Adipose tissue (tissue), 3 donors: ENCODE measurements around the gene KIF7. TPM values are rescaled to one million over a fixed set of nuclear protein-coding genes. Genes with fewer than 3 reads are reported as not detected.
"Not testable (repeated sequence)": the region's sequence is repeated elsewhere in the genome, so short reads cannot be mapped to it uniquely, and the experiment has no call there.

Source experiments
- H3K27ac ChIP-seq: one replicate; pipeline ENCODE4 v1.5.1; 2013; ENCODE audit warnings: low read depth, low read length
- WGBS, 3 donors: extraction: QIAGEN DNeasy Blood & Tissue Kit; methylation state at CpG; one replicate each; pipeline ENCODE4 v1.1.7; 2013; 5-methylcytosine and 5-hydroxymethylcytosine counted together
- polyA plus RNA-seq, 3 donors: library from polyadenylated mRNA; stranded (reverse); fragments of 200-250 nt; gene quantifications; one replicate each; pipeline ENCODE4 v1.2.3, GENCODE V29; 2013
- donor health status: healthy with polysubstance abuse.
- donor health status: Bipolar disorder and iron deficiency.
- donor health status: healthy.

The KIF7 gene
- polyA plus RNA-seq, 3 donors, result 0.78 to 6.4 (median 2.9) TPM

- 93 to 94% (median 94%) methylated on average over 23 to 29 of the region's 30 CpGs for WGBS, 3 donors
- H3K27ac ChIP-seq, result no peak overlapping the region
Measured at GRCh38 chr15:89628806-89629715, 26.2 kb downstream of the KIF7 start.

GRCh38 chr15:89628301-89628700 is 27.0 kb downstream of the KIF7 start:
- WGBS, 3 donors, result 83 to 95% (median 88%) methylated on average over 21 of the region's 21 CpGs
- no peak overlapping the region for H3K27ac ChIP-seq

GRCh38 chr15:89627256-89627970 is 27.9 kb downstream of the KIF7 start:
- no peak overlapping the region for H3K27ac ChIP-seq
- 92 to 97% (median 97%) methylated on average over 8 of the region's 8 CpGs for WGBS, 3 donors

GRCh38 chr15:89625716-89626115 is 29.6 kb downstream of the KIF7 start:
- WGBS, 3 donors, result 94 to 96% (median 95%) methylated on average over 9 of the region's 9 CpGs
- no peak overlapping the region for H3K27ac ChIP-seq

GRCh38 chr15:89623165-89623564 is 32.1 kb downstream of the KIF7 start:
- WGBS, 3 donors, result 61 to 82% (median 67%) methylated on average over 1 of the region's 1 CpG
- H3K27ac ChIP-seq, result no peak overlapping the region

GRCh38 chr15:89621547-89621946 is 33.7 kb downstream of the KIF7 start:
- H3K27ac ChIP-seq, result no peak overlapping the region
- WGBS, 3 donors, result 60 to 78% (median 72%) methylated on average over 4 of the region's 4 CpGs

GRCh38 chr15:89616228-89616627 is 39.0 kb downstream of the KIF7 start:
- no peak overlapping the region for H3K27ac ChIP-seq
- 91 to 97% (median 94%) methylated on average over 4 of the region's 4 CpGs for WGBS, 3 donors

- H3K27ac ChIP-seq, result no peak overlapping the region
- WGBS, 3 donors, result 68 to 92% (median 91%) methylated on average over 1 of the region's 1 CpG
Measured at GRCh38 chr15:89615135-89615534, 40.1 kb downstream of the KIF7 start.

GRCh38 chr15:89614164-89614563 is 41.1 kb downstream of the KIF7 start:
- 93 to 100% (median 100%) methylated on average over 1 of the region's 1 CpG for WGBS, 3 donors
- H3K27ac ChIP-seq, result no peak overlapping the region

- 85 to 95% (median 90%) methylated on average over 2 of the region's 2 CpGs for WGBS, 3 donors
- H3K27ac ChIP-seq, result no peak overlapping the region
Measured at GRCh38 chr15:89613031-89613430, 42.2 kb downstream of the KIF7 start.

- no peak overlapping the region for H3K27ac ChIP-seq
- 96 to 98% (median 97%) methylated on average over 2 of the region's 2 CpGs for WGBS, 3 donors
Measured at GRCh38 chr15:89611317-89611716, 44.0 kb downstream of the KIF7 start.

GRCh38 chr15:89599021-89599420 is 56.2 kb downstream of the KIF7 start:
- no peak overlapping the region for H3K27ac ChIP-seq
- WGBS, 3 donors, result 86 to 90% (median 88%) methylated on average over 4 of the region's 4 CpGs

- H3K27ac ChIP-seq, result no peak overlapping the region
- WGBS, 3 donors, result 93 to 96% (median 94%) methylated on average over 4 of the region's 4 CpGs
Measured at GRCh38 chr15:89593018-89593417, 62.2 kb downstream of the KIF7 start.

GRCh38 chr15:89591834-89592233 is 63.4 kb downstream of the KIF7 start:
- 71 to 89% (median 89%) methylated on average over 5 of the region's 5 CpGs for WGBS, 3 donors
- H3K27ac ChIP-seq, result no peak overlapping the region

GRCh38 chr15:89587955-89588354 is 67.3 kb downstream of the KIF7 start:
- H3K27ac ChIP-seq, result no peak overlapping the region
- WGBS, 3 donors, result 52 to 83% (median 58%) methylated on average over 4 of the region's 4 CpGs

GRCh38 chr15:89586651-89587050 is 68.6 kb downstream of the KIF7 start:
- WGBS, 3 donors, result 91 to 100% (median 95%) methylated on average over 2 of the region's 2 CpGs

GRCh38 chr15:89580747-89581146 is 74.5 kb downstream of the KIF7 start:
- not testable (repeated sequence) for H3K27ac ChIP-seq
- 95 to 100% (median 95%) methylated on average over 2 of the region's 2 CpGs for WGBS, 3 donors

More at GRCh38 chr15:89586651-89587050, 68.6 kb downstream of the KIF7 start:
- no peak overlapping the region for H3K27ac ChIP-seq

GRCh38 chr15:89578146-89578545 is 77.1 kb downstream of the KIF7 start:
- H3K27ac ChIP-seq, result no peak overlapping the region
- WGBS, 3 donors, result 79 to 89% (median 85%) methylated on average over 2 of the region's 2 CpGs
